Measurements from ENCODE around the gene CCDC152.

DNA sequence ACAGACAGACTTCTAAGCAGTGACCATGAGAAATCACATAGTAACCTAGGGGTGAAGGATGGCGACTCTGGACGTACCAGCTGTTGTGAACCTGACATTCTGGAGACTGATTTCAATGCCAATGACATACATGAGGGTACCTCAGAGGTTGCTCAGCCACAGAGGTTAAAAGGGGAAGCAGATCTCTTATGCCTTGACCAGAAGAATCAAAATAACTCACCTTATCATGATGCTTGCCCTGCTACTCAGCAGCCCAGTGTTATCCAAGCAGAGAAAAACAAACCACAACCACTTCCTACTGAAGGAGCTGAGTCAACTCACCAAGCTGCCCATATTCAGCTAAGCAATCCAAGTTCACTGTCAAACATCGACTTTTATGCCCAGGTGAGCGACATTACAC, 38.0 kb upstream of the CCDC152 start:
- TF ChIP-seq, protein P1, sequence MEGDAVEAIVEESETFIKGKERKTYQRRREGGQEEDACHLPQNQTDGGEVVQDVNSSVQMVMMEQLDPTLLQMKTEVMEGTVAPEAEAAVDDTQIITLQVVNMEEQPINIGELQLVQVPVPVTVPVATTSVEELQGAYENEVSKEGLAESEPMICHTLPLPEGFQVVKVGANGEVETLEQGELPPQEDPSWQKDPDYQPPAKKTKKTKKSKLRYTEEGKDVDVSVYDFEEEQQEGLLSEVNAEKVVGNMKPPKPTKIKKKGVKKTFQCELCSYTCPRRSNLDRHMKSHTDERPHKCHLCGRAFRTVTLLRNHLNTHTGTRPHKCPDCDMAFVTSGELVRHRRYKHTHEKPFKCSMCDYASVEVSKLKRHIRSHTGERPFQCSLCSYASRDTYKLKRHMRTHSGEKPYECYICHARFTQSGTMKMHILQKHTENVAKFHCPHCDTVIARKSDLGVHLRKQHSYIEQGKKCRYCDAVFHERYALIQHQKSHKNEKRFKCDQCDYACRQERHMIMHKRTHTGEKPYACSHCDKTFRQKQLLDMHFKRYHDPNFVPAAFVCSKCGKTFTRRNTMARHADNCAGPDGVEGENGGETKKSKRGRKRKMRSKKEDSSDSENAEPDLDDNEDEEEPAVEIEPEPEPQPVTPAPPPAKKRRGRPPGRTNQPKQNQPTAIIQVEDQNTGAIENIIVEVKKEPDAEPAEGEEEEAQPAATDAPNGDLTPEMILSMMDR (IDR thresholded peaks at IDR 0.05; ENCODE audit: extremely low read depth in 1 of 2, insufficient read depth in 1 of 2, low read depth in 1 of 2, low read length in 2 of 2), result no peak
- TF ChIP-seq FOS (IDR thresholded peaks at IDR 0.05; ENCODE audit: borderline replicate concordance, insufficient read depth, low read length) (no peak), EZH2 (IDR thresholded peaks at IDR 0.05; ENCODE audit: borderline replicate concordance, low read depth, low read length, severe bottlenecking) (no peak), POLR2AphosphoS5 (IDR thresholded peaks at IDR 0.05; ENCODE audit: insufficient read depth, low read depth, low read length) (no peak), POLR2A (IDR thresholded peaks at IDR 0.05; ENCODE audit: low read depth, low read length) (no peak), MYC (IDR thresholded peaks at IDR 0.05; ENCODE audit: low read depth, low read length) (no peak), GATA2 (IDR thresholded peaks at IDR 0.05; ENCODE audit: insufficient read depth, insufficient read length, low read depth, low read length) (no peak), JUN (IDR thresholded peaks at IDR 0.05; ENCODE audit: borderline replicate concordance, insufficient read depth, insufficient read length, low read depth) (no peak)
- TF ChIP-seq, protein P2, sequence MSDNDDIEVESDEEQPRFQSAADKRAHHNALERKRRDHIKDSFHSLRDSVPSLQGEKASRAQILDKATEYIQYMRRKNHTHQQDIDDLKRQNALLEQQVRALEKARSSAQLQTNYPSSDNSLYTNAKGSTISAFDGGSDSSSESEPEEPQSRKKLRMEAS (IDR thresholded peaks at IDR 0.05; ENCODE audit: insufficient read depth, insufficient read length), result no peak
